HG02938 (cell line): ENCODE measurements around the gene NXN.
"Not testable (repeated sequence)": the region's sequence is repeated elsewhere in the genome, so short reads cannot be mapped to it uniquely, and the experiment has no call there.

Experiments
- ATAC-seq: cut with Tn5 transposase; IDR thresholded peaks from one replicate; pipeline ENCODE4 v1.9.1; 2021; ENCODE audit warnings: mild to moderate bottlenecking, moderate library complexity; ENCODE audit not compliant: unreplicated experiment

NXN gene

GRCh38 chr17:896953-897661 lies 82.5 kb downstream of the NXN start:
- ATAC-seq: no peak

- no peak for ATAC-seq
These were observed 83.1 kb downstream of the NXN start for GRCh38 chr17:896454-896853.

- no peak for ATAC-seq
These were observed 86.6 kb downstream of the NXN start for GRCh38 chr17:892958-893357.

- no peak for ATAC-seq
These were observed 90.6 kb downstream of the NXN start for GRCh38 chr17:888998-889441.

GRCh38 chr17:887551-888209 lies 91.9 kb downstream of the NXN start:
- no peak for ATAC-seq

GRCh38 chr17:885971-886571 lies 93.5 kb downstream of the NXN start:
- no peak for ATAC-seq

GRCh38 chr17:883586-883962 lies 96.0 kb downstream of the NXN start:
- ATAC-seq: no peak

- no peak for ATAC-seq
These were observed 96.6 kb downstream of the NXN start for GRCh38 chr17:882827-883585.

- ATAC-seq: no peak
These were observed 97.8 kb downstream of the NXN start for GRCh38 chr17:881778-882177.

GRCh38 chr17:880443-881269 lies 98.9 kb downstream of the NXN start:
- no peak for ATAC-seq

GRCh38 chr17:879546-880442 lies 99.8 kb downstream of the NXN start:
- no peak for ATAC-seq

- no peak for ATAC-seq
These were observed 101.9 kb downstream of the NXN start for GRCh38 chr17:877630-878029.

GRCh38 chr17:876272-876671 lies 103.3 kb downstream of the NXN start:
- no peak for ATAC-seq

- not testable (repeated sequence) for ATAC-seq
These were observed 105.0 kb downstream of the NXN start for GRCh38 chr17:874590-874989.

- ATAC-seq: no peak
These were observed 106.7 kb downstream of the NXN start for GRCh38 chr17:872855-873254.

GRCh38 chr17:871751-872519 lies 107.6 kb downstream of the NXN start:
- no peak for ATAC-seq

- ATAC-seq: no peak
These were observed 109.7 kb downstream of the NXN start for GRCh38 chr17:869567-870525.

- ATAC-seq: no peak
These were observed 110.5 kb downstream of the NXN start for GRCh38 chr17:869086-869485.
